AG04449 (cell line): ENCODE results near the gene ATP2B2.

Experiments used
- CTCF ChIA-PET: fragments of 350-600 bp; formaldehyde crosslinking; extraction: SDS; loops from one replicate; lab custom pipeline; 2021; ENCODE audit warnings: antibody characterized with exemption; lab: Yijun Ruan, JAX
- POLR2A ChIA-PET: fragments of 400-600, 350-600 bp; formaldehyde crosslinking; extraction: SDS; loops from one replicate; lab custom pipeline; 2020; ENCODE audit warnings: antibody characterized with exemption, inconsistent platforms; lab: Yijun Ruan, JAX
- DNase-seq: peaks from one replicate; pipeline ENCODE4 v3.0.0-alpha.2; 2010; ENCODE audit warnings: low read depth, low spot score
- H3K4me3 ChIP-seq: 2 replicates; pipeline ENCODE4 v1.5.1; 2011; ENCODE audit warnings: low read depth, mild to moderate bottlenecking, control low read depth, low read length
- CTCF ChIP-seq: IDR thresholded peaks from one replicate; pipeline ENCODE4 v1.5.1; 2011; ENCODE audit warnings: mild to moderate bottlenecking, moderate library complexity, low read length, control low read depth, inconsistent platforms; ENCODE audit not compliant: insufficient read depth; ENCODE audit errors: missing control alignments

Gene ATP2B2

GRCh38 chr3:10338591-10339353 is 166.6 kb downstream of the ATP2B2 start:
- POLR2A ChIA-PET, result no interaction called here
- CTCF ChIA-PET, result interaction anchor here (1.2 to 4.7 kb wide), 3 partner anchors 9 to 403 kb away, joined by 4 to 29 read pairs (median 20); no protein-coding TSS in a partner anchor
- DNase-seq, result no peak
- no peak for TF ChIP-seq CTCF
- no peak overlapping the region for H3K4me3 ChIP-seq

- H3K4me3 ChIP-seq, result no peak overlapping the region
- ChIA-PET POLR2A (no interaction called here), CTCF (interaction anchor here (1.2 to 4.7 kb wide), 3 partner anchors 9 to 403 kb away, joined by 4 to 29 read pairs (median 20); no protein-coding TSS in a partner anchor)
- no peak for TF ChIP-seq CTCF
- DNase-seq, result no peak
Measured at GRCh38 chr3:10338164-10338470, 167.3 kb downstream of the ATP2B2 start.

GRCh38 chr3:10337323-10338163 is 167.8 kb downstream of the ATP2B2 start:
- no peak overlapping the region for H3K4me3 ChIP-seq
- ChIA-PET POLR2A (no interaction called here), CTCF (interaction anchor here (1.2 to 4.7 kb wide), 3 partner anchors 10 to 404 kb away, joined by 4 to 29 read pairs (median 20); no protein-coding TSS in a partner anchor)
- no peak for DNase-seq
- no peak for TF ChIP-seq CTCF

- TF ChIP-seq CTCF, result no peak
- DNase-seq, result no peak
- POLR2A ChIA-PET, result no interaction called here
- no peak overlapping the region for H3K4me3 ChIP-seq
- CTCF ChIA-PET, result interaction anchor here (3.9 to 4.7 kb wide), 2 partner anchors 11 to 402 kb away, joined by 20 to 29 read pairs; no protein-coding TSS in a partner anchor
Measured at GRCh38 chr3:10336761-10337160, 168.6 kb downstream of the ATP2B2 start.

- no peak overlapping the region for H3K4me3 ChIP-seq
- CTCF ChIA-PET, result interaction anchor here (2.1 to 4.7 kb wide), 3 partner anchors 8 to 403 kb away, joined by 20 to 32 read pairs (median 29); no protein-coding TSS in a partner anchor
- DNase-seq, result no peak
- POLR2A ChIA-PET, result interaction anchor here (0.6 kb wide), 1 partner anchor 109 kb away, joined by 4 read pairs; no protein-coding TSS in a partner anchor
- no peak for TF ChIP-seq CTCF
Measured at GRCh38 chr3:10335871-10336622, 169.3 kb downstream of the ATP2B2 start.
